Measurements from ENCODE around the gene PLXNA1. TPM values are rescaled to one million over a fixed set of nuclear protein-coding genes. Genes with fewer than 3 reads are reported as not detected.
A peak's percentile ranks its signal among the peaks of the same experiment; 100 is the strongest.

PLXNA1 gene
- total RNA-seq, 1 donor: 62.4 TPM

- no peak for DNase-seq (ENCODE audit: low read depth)
- no peak for TF ChIP-seq CTCF (IDR thresholded peaks at IDR 0.05; ENCODE audit: insufficient read depth, low read length)
- H3K4me3 ChIP-seq (ENCODE audit: low read depth, low read length): no peak overlapping the region
These were observed 17.3 kb upstream of the PLXNA1 start for GRCh38 chr3:126965526-126966080.

- no peak for DNase-seq (ENCODE audit: low read depth)
- no peak overlapping the region for H3K4me3 ChIP-seq (ENCODE audit: low read depth, low read length)
- no peak for TF ChIP-seq CTCF (IDR thresholded peaks at IDR 0.05; ENCODE audit: insufficient read depth, low read length)
These were observed 15.5 kb upstream of the PLXNA1 start for GRCh38 chr3:126967386-126967785.

- no peak overlapping the region for H3K4me3 ChIP-seq (ENCODE audit: low read depth, low read length)
- TF ChIP-seq CTCF (IDR thresholded peaks at IDR 0.05; ENCODE audit: insufficient read depth, low read length): no peak
- no peak for DNase-seq (ENCODE audit: low read depth)
These were observed 14.2 kb upstream of the PLXNA1 start for GRCh38 chr3:126968391-126969390.

- H3K4me3 ChIP-seq (ENCODE audit: low read depth, low read length): no peak overlapping the region
These were observed 13.3 kb upstream of the PLXNA1 start for GRCh38 chr3:126969586-126969985.

GRCh38 chr3:126970101-126970500, 12.8 kb upstream of the PLXNA1 start:
- no peak for DNase-seq (ENCODE audit: low read depth)
- no peak for TF ChIP-seq CTCF (IDR thresholded peaks at IDR 0.05; ENCODE audit: insufficient read depth, low read length)
- no peak overlapping the region for H3K4me3 ChIP-seq (ENCODE audit: low read depth, low read length)

More at GRCh38 chr3:126969586-126969985, 13.3 kb upstream of the PLXNA1 start:
- no peak for TF ChIP-seq CTCF (IDR thresholded peaks at IDR 0.05; ENCODE audit: insufficient read depth, low read length)
- DNase-seq (ENCODE audit: low read depth): peak; percentile 22

- DNase-seq (ENCODE audit: low read depth): no peak
- no peak overlapping the region for H3K4me3 ChIP-seq (ENCODE audit: low read depth, low read length)
- TF ChIP-seq CTCF (IDR thresholded peaks at IDR 0.05; ENCODE audit: insufficient read depth, low read length): no peak
These were observed 12.0 kb upstream of the PLXNA1 start for GRCh38 chr3:126970921-126971320.
